HepG2 (cell line): ENCODE data around the gene ATRAID. TPM values are rescaled to one million over a fixed set of nuclear protein-coding genes. Genes with fewer than 3 reads are reported as not detected.
A peak's percentile ranks its signal among the peaks of the same experiment; 100 is the strongest.

Experiments used
- ARNTL ChIP-seq: sonication (generic); formaldehyde crosslinking; IDR thresholded peaks from 2 replicates; pipeline ENCODE4 v1.4.0; 2020; ENCODE audit warnings: mild to moderate bottlenecking, missing genetic modification reagents
- E2F5 ChIP-seq: sonication (generic); formaldehyde crosslinking; conservative IDR thresholded peaks from 2 replicates; pipeline ENCODE4 v1.4.0; 2020; ENCODE audit warnings: missing genetic modification reagents
- ELF3 ChIP-seq: IDR thresholded peaks from 2 replicates; pipeline ENCODE4 v1.6.1; 2016; ENCODE audit warnings: missing genetic modification reagents, missing compliant biosample characterization
- FOSL2 ChIP-seq: sonication (generic); formaldehyde crosslinking; IDR thresholded peaks from 2 replicates; pipeline ENCODE4 v1.4.0; 2020; ENCODE audit warnings: missing genetic modification reagents
- FOXA1 ChIP-seq, 2 experiments: fragments of 450-650 bp in 1 of 2; sonication (generic) in 1 of 2; formaldehyde crosslinking in 1 of 2; IDR thresholded peaks; 2 replicates each; pipeline versions ENCODE4 v1.4.0 to v1.6.1; 2016 to 2020; ENCODE audit warnings: missing genetic modification reagents in 1 of 2
- GATAD1 ChIP-seq: IDR thresholded peaks from 2 replicates; pipeline ENCODE4 v1.6.1; 2016; ENCODE audit warnings: missing genetic modification reagents, missing compliant biosample characterization
- GLI4 ChIP-seq: sonication (generic); formaldehyde crosslinking; IDR thresholded peaks from 2 replicates; pipeline ENCODE4 v1.5.1; 2020; ENCODE audit warnings: missing genetic modification reagents, mild to moderate bottlenecking, moderate library complexity, borderline replicate concordance
- GZF1 ChIP-seq: sonication (generic); formaldehyde crosslinking; IDR thresholded peaks from 2 replicates; pipeline ENCODE4 v1.5.1; 2020; ENCODE audit warnings: mild to moderate bottlenecking, missing genetic modification reagents
- HNF4G ChIP-seq, 2 experiments: sonication (generic) in 1 of 2; formaldehyde crosslinking in 1 of 2; IDR thresholded peaks; 2 replicates each; pipeline versions ENCODE4 v1.4.0 to v1.6.1; 2011 to 2020; ENCODE audit warnings: borderline replicate concordance in 2 of 2, low read depth in 2 of 2, mild to moderate bottlenecking in 2 of 2, low read length in 1 of 2, missing genetic modification reagents in 1 of 2, moderate library complexity in 1 of 2
- KDM2A ChIP-seq: sonication (generic); formaldehyde crosslinking; IDR thresholded peaks from 2 replicates; pipeline ENCODE4 v1.4.0; 2020; ENCODE audit warnings: low read depth, missing genetic modification reagents, borderline replicate concordance
- LCORL ChIP-seq, 2 experiments: fragments of 450-650 bp in 1 of 2; sonication (generic) in 1 of 2; formaldehyde crosslinking in 1 of 2; IDR thresholded peaks; 2 replicates each; pipeline versions ENCODE4 v1.5.0 to v1.6.1; 2017 to 2020; ENCODE audit warnings: antibody characterized with exemption in 1 of 2, missing genetic modification reagents in 1 of 2
- MYNN ChIP-seq: sonication (generic); formaldehyde crosslinking; IDR thresholded peaks from 2 replicates; pipeline ENCODE4 v1.4.0; 2020; ENCODE audit warnings: mild to moderate bottlenecking, low read depth, missing genetic modification reagents
- RORA ChIP-seq: sonication (generic); formaldehyde crosslinking; IDR thresholded peaks from 2 replicates; pipeline ENCODE4 v1.5.0; 2020; ENCODE audit warnings: mild to moderate bottlenecking, missing genetic modification reagents, moderate library complexity
- SAP130 ChIP-seq: IDR thresholded peaks from 2 replicates; pipeline ENCODE4 v1.6.1; 2016; ENCODE audit warnings: low read depth
- ZNF17 ChIP-seq: sonication (generic); formaldehyde crosslinking; IDR thresholded peaks from 2 replicates; pipeline ENCODE4 v1.5.0; 2020; ENCODE audit warnings: mild to moderate bottlenecking, missing genetic modification reagents
- ZNF264 ChIP-seq: sonication (generic); formaldehyde crosslinking; IDR thresholded peaks from 2 replicates; pipeline ENCODE4 v1.4.0; 2020; ENCODE audit warnings: missing genetic modification reagents
- ZNF547 ChIP-seq: sonication (generic); formaldehyde crosslinking; IDR thresholded peaks from 2 replicates; pipeline ENCODE4 v1.5.1; 2020; ENCODE audit warnings: mild to moderate bottlenecking, missing genetic modification reagents
- ZNF598 ChIP-seq: sonication (generic); formaldehyde crosslinking; IDR thresholded peaks from 2 replicates; pipeline ENCODE4 v1.5.1; 2020; ENCODE audit warnings: mild to moderate bottlenecking, missing genetic modification reagents, borderline replicate concordance
- ZNF614 ChIP-seq: IDR thresholded peaks from 2 replicates; pipeline ENCODE4 v1.6.1; 2018; ENCODE audit warnings: missing biosample characterization, missing genetic modification reagents, inconsistent platforms, borderline replicate concordance
- ZNF775 ChIP-seq: sonication (generic); formaldehyde crosslinking; IDR thresholded peaks from 2 replicates; pipeline ENCODE4 v1.4.0; 2020; ENCODE audit warnings: missing genetic modification reagents, mild to moderate bottlenecking, moderate library complexity, borderline replicate concordance
- ZSCAN25 ChIP-seq: sonication (generic); formaldehyde crosslinking; IDR thresholded peaks from 2 replicates; pipeline ENCODE4 v1.8.0; 2022; ENCODE audit warnings: mild to moderate bottlenecking, missing genetic modification reagents
- polyA plus RNA-seq, 8 experiments: library from polyadenylated mRNA; depleted of rRNA in 3 of 8; stranded (reverse) in 7 of 8; unstranded in 1 of 8; fragments of >200 nt; fragmentation: Illumina TruSeq in 4 of 8; extraction: Trizol in 4 of 8; gene quantifications; 2 replicates each; pipeline versions ENCODE4 v1.2.1 to v1.2.3, GENCODE V29; 2011 to 2016; ENCODE audit warnings: low read depth in 4 of 8, missing spikeins in 1 of 8, mixed read lengths in 1 of 8; ENCODE audit not compliant: insufficient read depth in 1 of 8
- total RNA-seq, 5 experiments: library from RNA; depleted of rRNA; stranded (reverse); fragments of >200 nt; fragmentation: Illumina TruSeq; extraction: Trizol; gene quantifications; 2 replicates each; pipeline ENCODE4 v1.2.3, GENCODE V29; 2016; ENCODE audit warnings: low read depth in 1 of 5
- TF ChIP-seq, protein P1 (sequence below): sonication (generic); formaldehyde crosslinking; IDR thresholded peaks from 2 replicates; pipeline ENCODE4 v1.4.0; 2020; ENCODE audit warnings: low read depth, mild to moderate bottlenecking, missing genetic modification reagents
- TF ChIP-seq, protein P2 (sequence below): sonication (generic); formaldehyde crosslinking; IDR thresholded peaks from 2 replicates; pipeline ENCODE4 v1.5.1; 2020; ENCODE audit warnings: missing genetic modification reagents, mild to moderate bottlenecking, borderline replicate concordance
- TF ChIP-seq, protein P3 (sequence below): sonication (generic); formaldehyde crosslinking; conservative IDR thresholded peaks from 2 replicates; pipeline ENCODE4 v1.8.1; 2023; ENCODE audit warnings: missing genetic modification reagents

The ATRAID gene
- total and polyA plus RNA-seq, 2 of the 13 experiments (the other 11 are each of a cell fraction or from before 2014, with no cell fraction given), result 207 to 382 TPM

DNA sequence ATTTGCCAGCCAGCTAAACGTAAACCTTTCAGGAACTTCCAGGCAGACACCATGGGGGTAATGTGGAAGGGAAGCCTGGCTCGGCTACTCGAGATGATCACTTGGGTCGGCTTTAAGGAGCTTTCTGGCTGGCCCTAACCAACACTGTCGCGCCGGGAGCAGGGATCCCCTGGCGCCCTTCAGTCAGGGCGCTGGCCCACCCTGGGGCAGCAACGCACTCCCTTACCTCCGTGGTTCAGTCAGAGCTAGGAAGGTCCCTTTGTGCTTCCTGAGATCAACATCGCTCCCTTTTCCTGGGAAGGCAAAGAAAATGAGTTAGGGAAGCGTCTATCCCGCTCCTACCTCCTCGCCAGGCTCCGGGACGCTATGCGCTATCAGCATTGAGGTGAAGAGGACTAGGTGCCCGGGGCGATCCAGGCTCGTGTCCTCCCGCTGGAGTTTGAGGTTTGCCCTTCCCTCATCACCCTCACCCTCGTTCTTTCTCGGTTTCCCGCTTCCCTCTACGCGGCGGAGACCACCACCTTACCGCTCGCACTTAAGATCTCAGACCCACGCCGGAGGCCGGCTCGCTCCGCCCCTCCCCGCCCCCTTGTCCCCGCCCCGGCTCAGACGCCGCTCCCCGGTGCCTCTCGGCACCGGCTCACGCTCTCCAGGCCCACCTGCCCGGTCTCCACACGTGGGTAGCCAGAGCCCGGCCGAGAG, 449 bp upstream of the ATRAID start (continued):
- TF ChIP-seq LCORL (IDR thresholded peaks at IDR 0.05), result no peak
- TF ChIP-seq LCORL (CRISPR knock-in tag; IDR thresholded peaks at IDR 0.05), result peak; percentile 60; the same call in 1 of the 2 replicates
- TF ChIP-seq MYNN (CRISPR knock-in tag), result 0 out of 2 replicates have a peak, but pooled peaks have one; percentile 51
- no peak for TF ChIP-seq RORA (CRISPR knock-in tag)
- TF ChIP-seq FOXA1 (IDR thresholded peaks at IDR 0.05), result no peak
- 0 out of 2 replicates have a peak, but pooled peaks have one; percentile 14 for TF ChIP-seq FOXA1 (CRISPR knock-in tag; IDR thresholded peaks at IDR 0.05)
- TF ChIP-seq ZNF17 (CRISPR knock-in tag), result 0 out of 2 replicates have a peak, but pooled peaks have one; percentile 38
- TF ChIP-seq FOSL2 (CRISPR knock-in tag), result no peak; the same call in 1 of the 2 replicates
- TF ChIP-seq ZNF775 (CRISPR knock-in tag), result 0 out of 2 replicates have a peak, but pooled peaks have one; percentile 2
- peak; percentile 2; the same call in 1 of the 2 replicates for TF ChIP-seq HNF4G (IDR thresholded peaks at IDR 0.05; ENCODE audit: borderline replicate concordance, low read depth, low read length)
- TF ChIP-seq HNF4G (CRISPR knock-in tag; IDR thresholded peaks at IDR 0.05; ENCODE audit: borderline replicate concordance, low read depth), result no peak
- TF ChIP-seq ZSCAN25 (CRISPR knock-in tag), result peak; percentile 33; the same call in 1 of the 2 replicates
- TF ChIP-seq, protein P1, sequence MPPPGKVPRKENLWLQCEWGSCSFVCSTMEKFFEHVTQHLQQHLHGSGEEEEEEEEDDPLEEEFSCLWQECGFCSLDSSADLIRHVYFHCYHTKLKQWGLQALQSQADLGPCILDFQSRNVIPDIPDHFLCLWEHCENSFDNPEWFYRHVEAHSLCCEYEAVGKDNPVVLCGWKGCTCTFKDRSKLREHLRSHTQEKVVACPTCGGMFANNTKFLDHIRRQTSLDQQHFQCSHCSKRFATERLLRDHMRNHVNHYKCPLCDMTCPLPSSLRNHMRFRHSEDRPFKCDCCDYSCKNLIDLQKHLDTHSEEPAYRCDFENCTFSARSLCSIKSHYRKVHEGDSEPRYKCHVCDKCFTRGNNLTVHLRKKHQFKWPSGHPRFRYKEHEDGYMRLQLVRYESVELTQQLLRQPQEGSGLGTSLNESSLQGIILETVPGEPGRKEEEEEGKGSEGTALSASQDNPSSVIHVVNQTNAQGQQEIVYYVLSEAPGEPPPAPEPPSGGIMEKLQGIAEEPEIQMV (CRISPR knock-in tag), result peak; percentile 20; the same call in 1 of the 2 replicates
- TF ChIP-seq, protein P2, sequence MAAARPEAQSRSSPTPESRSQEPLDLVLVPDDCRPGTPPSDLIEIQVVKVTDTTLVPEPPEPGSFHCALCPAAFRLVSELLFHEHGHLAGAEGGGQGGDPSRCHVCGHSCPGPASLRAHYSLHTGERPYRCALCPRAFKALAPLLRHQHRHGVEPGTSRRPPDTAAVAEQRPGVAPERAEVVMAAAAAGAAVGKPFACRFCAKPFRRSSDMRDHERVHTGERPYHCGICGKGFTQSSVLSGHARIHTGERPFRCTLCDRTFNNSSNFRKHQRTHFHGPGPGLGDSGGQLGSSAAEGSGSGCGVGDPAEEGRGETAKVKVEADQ (CRISPR knock-in tag), result peak; percentile 50
- no peak for TF ChIP-seq E2F5 (CRISPR knock-in tag)
- 0 out of 2 replicates have a peak, but pooled peaks have one; percentile 30 for TF ChIP-seq ZNF264 (CRISPR knock-in tag)
- TF ChIP-seq ZNF614 (CRISPR knock-in tag), result 0 out of 2 replicates have a peak, but pooled peaks have one; percentile 34
- no peak for TF ChIP-seq GATAD1
- peak; percentile 41; the same call in 1 of the 2 replicates for TF ChIP-seq SAP130 (CRISPR knock-in tag)
- 0 out of 2 replicates have a peak, but pooled peaks have one; percentile 32 for TF ChIP-seq GZF1
- TF ChIP-seq, protein P3, sequence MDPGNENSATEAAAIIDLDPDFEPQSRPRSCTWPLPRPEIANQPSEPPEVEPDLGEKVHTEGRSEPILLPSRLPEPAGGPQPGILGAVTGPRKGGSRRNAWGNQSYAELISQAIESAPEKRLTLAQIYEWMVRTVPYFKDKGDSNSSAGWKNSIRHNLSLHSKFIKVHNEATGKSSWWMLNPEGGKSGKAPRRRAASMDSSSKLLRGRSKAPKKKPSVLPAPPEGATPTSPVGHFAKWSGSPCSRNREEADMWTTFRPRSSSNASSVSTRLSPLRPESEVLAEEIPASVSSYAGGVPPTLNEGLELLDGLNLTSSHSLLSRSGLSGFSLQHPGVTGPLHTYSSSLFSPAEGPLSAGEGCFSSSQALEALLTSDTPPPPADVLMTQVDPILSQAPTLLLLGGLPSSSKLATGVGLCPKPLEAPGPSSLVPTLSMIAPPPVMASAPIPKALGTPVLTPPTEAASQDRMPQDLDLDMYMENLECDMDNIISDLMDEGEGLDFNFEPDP (CRISPR knock-in tag), result 0 out of 2 replicates have a peak, but pooled peaks have one; percentile 84
- TF ChIP-seq ELF3, result no peak
- TF ChIP-seq ZNF547 (CRISPR knock-in tag), result 0 out of 2 replicates have a peak, but pooled peaks have one; percentile 51
- TF ChIP-seq ZNF598 (CRISPR knock-in tag), result peak; percentile 75; the same call in 1 of the 2 replicates
- TF ChIP-seq ARNTL (CRISPR knock-in tag), result peak; percentile 4; the same call in 1 of the 2 replicates
- peak; percentile 28; the same call in 1 of the 2 replicates for TF ChIP-seq KDM2A (CRISPR knock-in tag)
- 0 out of 2 replicates have a peak, but pooled peaks have one; percentile 61 for TF ChIP-seq GLI4
